NCI-H510A treated with DMSO at 0.1 percent for 48 hours (cell line): ENCODE results near the gene PDE4A.
"Not testable (repeated sequence)": the region's sequence is repeated elsewhere in the genome, so short reads cannot be mapped to it uniquely, and the experiment has no call there.

Source experiments
- DNase-seq: peaks from one replicate; lab custom pipeline; 2025; lab: John Stamatoyannopoulos, UW

The PDE4A gene

DNA sequence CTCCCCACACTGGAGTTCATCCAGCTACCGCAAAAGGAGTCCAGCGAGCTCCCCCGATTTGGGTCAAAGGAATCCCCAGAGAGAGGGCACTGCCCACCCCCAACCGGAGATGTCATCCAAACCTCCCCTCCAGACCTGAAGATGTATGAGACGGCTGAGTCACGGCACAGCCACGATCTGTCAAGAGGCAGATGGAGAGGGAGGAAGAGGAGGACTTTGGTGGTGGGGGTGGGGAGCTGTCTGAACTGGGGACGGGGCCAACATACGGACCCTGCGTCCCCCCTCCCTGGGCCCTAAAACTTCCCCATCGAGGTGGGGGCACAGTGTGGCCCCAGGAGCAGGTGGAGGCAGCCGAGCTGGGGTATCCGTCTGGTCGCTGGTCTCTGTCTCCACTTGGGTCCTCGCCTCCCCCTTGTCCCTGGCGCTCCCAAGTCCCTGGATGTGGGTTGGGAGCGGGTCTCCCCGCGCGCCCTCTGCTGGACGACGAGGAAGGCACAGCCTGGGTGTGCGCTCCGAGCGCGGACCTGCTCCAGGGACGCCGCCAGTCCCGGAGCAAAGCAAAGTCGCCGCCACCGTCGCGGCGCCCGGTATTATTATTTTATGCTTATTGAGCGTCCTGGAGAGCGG lies 3.8 kb downstream of the PDE4A start:
- peak; percentile 95 for DNase-seq

DNA sequence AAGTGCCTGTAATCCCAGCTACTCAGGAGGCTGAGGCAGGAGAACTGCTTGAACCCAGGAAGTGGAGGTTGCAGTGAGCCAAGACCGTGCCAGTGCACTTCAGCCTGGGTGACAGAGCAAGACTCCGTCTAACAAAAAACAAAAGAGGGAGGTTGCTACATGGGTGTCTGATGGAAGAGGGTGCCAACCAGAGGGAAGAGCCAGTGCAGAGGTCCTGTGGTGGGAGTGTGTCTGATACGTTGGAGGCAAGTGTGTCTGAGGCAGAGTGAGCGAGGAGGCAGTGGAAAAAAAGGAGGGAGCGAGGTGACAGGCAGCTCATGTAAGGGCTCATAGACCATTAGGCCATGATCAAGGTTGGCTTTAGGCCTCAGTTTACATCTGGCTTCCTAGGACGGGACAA lies 6.8 kb downstream of the PDE4A start:
- DNase-seq = no peak

DNA sequence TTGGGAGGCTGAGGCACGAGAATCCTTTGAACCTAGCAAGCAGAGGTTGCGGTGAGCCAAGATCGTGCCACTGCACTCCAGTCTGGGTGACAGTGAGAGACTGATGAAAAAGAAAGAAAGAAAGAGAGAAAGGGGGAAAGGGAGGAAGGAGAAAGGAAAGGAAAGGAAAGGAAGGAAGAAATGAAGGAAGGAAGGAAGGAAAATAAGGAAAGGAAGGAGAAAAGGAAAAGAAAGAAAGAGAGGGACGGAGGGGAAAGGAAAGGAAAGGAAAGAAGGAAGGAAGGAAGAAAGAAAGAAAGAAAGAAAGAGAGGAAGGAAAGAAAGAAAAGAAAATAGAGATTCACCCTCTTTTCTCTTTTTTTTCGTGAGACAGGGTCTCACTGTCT lies 8.7 kb downstream of the PDE4A start:
- DNase-seq = no peak

DNA sequence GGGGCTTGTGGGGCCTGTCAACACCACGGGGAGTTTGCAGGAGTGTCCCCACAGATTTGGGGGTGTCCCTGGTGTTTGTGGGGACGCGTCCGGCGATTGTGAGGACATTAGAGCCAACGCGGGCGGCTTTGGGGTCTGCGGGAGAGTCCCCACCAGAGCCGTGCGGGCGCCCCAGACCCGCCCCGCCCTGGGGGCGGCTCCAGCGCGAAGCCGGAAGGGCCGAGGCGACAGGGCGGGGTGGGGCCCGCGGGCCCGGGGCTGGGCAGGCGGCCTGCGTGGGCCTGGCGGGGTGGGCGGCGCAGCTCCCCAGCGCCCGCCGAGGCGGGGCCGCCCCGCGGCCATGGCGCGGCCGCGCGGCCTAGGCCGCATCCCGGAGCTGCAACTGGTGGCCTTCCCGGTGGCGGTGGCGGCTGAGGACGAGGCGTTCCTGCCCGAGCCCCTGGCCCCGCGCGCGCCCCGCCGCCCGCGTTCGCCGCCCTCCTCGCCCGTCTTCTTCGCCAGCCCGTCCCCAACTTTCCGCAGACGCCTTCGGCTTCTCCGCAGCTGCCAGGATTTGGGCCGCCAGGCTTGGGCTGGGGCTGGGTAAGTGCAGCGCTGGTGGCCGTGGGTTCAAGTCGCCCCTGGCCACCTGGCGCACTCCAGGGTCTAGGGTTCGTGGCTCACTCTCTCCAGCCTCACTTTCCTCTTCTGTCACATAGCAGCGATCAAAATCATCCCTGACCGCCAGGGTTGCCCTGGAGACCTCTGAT lies 10.3 kb downstream of the PDE4A start:
- DNase-seq = no peak

DNA sequence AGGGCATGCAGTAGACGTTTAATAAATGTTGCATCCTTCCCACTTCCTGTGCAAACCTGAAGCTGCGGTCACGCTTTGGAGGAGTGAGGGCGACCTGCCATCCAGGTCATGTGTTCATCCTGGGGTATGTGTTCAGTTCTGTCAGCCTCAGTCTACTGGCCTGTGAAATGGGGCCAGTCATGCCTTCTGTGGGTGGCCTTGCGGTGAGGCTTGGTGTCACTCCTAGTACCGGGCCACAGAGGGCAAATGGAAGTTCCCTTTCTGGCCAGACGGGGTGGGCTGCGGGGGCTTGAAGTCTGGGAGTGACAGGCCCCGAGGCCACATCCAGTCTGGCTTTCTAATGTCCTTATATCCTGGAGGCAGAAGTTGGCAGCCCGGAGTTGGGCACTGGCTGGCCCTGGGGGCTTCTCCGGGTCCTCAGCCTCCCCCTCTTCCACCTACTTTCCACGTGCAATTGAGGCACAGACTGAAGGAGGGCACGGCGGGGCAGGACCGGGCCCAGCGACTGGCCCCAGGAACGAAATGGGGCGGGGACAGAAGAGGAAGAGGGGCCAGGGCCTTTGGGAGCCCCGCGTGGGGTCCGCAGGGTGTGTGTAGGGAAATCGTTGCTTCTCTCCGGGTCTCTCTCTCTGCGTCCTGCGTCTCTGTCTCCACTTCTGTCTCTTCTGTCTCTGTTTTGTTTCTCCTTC lies 11.1 kb downstream of the PDE4A start:
- no peak for DNase-seq

DNA sequence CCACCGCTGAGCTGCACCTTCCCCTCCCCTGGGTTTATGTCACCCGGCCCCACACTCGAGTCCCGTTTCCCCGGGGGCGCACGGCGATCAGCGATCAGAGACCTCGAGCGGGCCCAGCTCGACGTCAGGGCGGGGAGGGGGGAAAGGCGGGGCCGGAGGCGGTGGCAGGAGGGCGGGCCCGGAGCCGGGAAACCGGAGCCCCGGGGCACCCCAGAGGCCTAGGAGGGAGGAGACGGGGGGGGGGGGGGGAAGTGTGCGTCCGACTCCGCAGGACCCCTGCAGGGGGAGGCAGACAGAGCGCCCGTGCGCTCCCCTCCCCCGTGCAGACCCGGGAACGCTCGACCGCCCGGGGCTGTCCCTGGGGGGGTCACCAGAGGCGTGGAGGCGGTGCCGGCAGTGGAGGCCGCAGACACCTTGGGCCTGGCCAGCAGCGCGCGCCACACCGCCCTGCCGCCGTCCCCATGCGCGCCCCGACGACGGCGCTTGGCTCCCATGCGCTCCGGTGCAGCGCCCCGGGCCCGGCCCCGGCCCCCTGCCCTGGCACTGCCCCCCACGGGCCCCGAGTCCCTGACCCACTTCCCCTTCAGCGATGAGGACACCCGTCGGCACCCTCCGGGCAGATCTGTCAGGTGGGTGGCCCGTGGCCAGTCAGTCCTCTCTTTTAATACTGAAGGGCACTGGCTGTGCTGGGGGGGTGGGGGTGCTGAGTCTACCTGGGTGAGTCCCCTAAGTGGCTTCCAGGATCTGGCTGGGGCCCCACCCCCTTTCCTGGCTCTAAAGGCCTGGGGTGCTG lies 11.8 kb downstream of the PDE4A start:
- DNase-seq = peak; percentile 43

DNA sequence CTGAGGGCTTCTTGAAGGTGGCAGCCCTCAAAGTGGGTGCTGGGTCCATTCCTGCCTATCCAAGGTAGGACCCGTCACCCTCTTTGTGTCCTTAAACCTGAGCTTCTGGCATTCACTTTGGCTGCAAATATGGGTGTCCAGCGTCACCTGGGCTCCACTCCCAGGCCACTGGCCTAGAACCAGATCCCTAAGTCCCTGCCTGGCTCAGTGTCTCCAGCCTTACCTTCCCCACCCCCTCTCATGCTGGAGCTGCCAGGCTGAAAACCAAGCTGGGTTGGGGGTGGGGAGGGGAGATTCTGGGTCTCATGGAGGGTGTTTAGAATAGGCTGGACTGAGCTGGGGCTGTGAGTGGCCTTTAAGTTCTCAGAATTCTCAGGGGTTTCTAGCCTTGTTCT lies 12.4 kb downstream of the PDE4A start:
- no peak for DNase-seq

DNA sequence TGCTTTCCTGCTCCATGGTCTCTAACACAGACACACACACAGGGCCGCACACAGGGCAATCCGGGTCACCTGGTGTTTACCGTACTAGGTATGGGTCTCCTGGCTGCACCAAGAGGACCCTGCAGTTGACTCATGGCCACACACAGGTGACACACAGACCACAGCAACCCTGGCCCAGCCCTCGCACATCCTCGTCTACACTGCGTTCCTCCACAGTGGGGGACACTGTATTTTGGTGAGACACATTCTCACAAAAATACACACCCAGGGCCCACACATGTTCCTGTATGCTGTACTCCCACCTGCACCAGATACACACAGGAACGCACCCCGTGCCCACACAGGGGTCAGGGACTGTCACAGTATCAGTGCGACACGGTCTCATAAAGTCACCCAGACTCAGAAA lies 12.8 kb downstream of the PDE4A start:
- DNase-seq = no peak

DNA sequence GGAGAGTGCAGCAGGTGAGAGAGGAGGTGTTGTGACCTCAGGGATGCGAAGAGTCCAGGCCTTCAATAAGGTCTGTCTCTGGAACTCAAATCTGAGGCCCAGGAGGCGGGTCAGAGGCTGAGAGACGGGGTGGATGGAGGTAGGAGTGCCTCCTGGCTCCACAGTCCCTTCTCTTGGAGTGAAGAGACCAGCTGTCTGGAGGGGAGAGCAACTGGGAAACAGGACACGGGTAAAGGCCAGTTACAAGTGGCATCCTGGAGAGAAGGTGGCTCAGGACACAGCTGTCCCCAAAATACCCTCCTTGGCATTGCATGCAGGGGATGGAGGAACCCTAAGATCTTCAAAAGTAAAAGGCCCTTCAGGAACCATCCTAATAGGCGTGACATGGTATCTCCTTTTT lies 19.2 kb downstream of the PDE4A start:
- DNase-seq = no peak

DNA sequence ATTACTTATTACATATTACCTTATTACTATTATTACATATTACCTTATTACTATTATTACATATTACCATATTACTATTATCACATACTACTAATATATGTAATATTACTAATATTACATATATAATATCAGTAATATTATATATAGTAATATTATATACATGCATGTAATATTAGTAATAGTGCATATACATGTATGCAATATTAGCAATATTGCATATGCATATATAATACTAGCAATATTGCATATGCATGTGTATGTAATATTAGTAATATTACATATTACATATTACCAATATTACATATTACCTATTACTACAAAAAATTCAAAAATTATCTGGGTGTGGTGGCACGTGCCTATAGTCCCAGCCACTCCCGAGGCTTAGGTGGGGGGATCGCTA lies 22.4 kb downstream of the PDE4A start:
- DNase-seq = no peak

DNA sequence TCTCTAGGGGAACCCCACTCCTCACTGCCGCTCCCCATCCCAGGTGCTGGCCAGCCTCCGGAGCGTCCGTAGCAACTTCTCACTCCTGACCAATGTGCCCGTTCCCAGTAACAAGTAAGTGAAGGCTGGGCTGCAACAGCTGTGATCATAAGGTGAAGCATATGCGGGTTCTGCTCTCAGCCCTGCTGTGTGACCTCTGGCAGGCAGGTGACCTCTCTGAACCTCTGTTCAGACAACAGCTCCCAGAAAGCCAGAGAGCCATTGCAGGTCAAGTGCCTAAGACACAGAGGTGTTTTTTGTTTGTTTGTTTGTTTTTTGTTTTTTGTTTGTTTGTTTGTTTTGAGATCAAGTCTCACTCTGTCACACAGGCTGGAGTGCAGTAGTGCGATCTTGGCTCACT lies 28.7 kb downstream of the PDE4A start:
- no peak for DNase-seq

DNA sequence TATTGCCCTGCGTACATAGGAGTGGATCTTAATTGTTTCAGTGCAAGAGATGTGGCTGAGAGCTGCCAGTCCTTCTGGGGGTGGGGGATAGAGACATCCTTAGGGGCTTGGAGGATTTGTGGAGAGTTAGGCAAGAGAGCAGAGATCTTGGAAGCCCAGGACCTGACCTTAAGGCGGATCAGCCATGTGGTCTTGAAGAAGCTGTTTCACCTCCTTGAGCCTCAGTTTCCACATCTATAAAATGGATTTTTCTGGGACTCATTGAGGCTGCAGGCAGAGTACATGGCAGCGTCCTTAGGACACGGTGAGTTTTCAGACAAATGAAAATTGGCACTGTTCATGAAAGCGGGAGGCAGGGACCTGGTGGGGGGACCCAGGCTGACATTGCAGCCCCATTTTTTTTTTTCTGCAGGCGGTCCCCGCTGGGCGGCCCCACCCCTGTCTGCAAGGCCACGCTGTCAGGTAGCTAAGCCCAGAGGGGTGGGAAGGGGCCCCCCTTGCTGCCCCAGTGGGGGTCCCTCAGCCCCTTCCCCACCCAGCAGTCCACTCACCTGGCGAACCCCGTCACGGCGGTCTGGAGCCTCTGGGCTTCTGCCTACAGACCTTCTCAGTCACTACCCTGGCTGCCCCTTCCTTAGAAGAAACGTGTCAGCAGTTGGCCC lies 30.0 kb downstream of the PDE4A start:
- no peak for DNase-seq

DNA sequence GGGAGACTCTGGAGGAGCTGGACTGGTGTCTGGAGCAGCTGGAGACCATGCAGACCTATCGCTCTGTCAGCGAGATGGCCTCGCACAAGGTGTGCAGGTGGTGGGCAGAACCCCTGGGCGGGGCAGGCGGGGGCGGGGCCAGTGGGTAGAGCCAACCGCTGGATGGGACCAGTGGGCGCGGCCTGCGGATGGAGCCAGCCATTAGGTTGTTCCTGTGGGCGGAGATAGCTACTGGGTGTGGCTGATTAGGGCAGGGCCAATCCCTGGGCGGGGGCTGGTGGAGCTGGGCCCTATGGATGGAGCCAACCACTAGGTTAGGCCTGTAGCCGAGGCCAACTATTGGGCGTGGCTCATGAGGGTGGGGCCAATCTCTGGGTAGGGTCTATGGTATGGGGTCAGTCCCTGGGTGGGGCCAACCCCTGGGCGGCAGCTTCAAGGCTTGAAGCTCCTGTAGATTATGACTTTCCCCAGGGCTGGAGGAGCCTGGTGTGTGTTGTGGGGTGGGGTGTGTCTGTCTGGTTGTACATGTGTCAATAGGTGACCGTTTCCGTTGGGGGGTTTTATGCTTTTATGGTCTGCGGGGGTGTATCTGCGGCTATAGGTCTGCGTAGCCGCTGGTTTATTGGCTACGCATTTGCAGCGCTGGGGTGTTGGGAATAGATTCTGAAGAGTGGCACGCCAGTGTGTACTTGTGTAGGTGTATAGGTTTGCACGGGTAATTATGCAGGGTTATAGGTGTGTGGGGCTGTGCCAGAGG lies 30.7 kb downstream of the PDE4A start:
- no peak for DNase-seq

DNA sequence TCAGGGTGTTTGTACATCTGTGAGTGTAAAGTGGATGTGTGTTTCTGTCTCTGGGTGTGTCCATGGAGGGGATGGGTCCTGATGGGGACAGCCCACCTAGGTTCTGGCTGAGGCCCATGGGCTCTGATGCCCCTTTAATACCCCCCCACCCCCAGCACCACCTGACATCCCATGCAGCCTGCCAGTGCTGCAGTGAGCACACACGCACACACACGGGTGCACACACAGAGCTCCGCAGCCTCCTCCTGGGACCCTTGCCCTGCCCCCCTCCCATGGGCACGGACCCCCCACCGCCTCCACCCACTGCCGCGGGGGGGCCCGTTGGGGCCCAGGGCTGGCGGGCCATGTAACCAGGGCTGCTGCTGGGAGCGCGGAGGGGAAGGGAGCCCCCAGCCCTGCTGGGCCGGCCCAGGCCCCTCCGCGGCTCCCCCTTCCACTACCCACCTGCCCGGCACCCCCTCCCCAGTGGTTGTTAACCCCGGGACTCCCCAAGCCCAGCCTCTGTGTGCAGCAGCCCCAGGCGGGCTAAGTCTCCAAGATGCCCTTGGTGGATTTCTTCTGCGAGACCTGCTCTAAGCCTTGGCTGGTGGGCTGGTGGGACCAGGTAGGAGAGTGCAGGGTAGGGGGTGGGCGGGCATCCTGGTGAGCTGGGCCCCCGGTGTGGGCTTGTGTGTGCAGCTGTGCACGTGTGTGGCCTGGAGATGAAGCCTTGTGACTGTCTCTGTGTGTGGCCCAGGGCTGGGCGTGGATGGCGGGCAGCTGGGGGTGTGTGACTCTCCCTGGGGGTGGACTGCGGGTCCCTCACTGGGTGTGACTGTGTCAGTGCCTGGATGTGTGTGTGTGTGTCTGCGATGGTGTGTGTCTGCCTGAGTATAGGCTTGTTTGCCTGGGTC lies 32.6 kb downstream of the PDE4A start:
- no peak for DNase-seq

DNA sequence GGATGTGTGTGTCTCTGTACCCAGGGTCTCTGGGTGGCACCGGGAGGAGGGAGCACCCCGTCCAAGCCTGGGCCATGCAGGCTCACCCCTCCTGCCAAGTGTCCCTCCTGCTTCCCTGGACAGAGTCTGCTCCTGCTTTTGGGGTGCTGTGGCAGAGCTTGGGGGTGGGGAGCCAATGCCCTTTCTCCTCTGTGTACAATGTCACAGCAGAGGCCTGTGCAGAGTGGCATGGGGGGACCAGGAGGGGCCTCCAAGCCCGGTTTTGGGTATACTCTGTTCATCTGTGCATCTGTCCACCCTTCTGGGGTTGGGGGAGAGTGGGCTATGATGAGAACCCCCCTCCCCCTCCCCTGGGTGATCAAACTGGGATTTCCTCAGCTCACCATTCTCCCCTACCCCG lies 33.5 kb downstream of the PDE4A start:
- DNase-seq = no peak

DNA sequence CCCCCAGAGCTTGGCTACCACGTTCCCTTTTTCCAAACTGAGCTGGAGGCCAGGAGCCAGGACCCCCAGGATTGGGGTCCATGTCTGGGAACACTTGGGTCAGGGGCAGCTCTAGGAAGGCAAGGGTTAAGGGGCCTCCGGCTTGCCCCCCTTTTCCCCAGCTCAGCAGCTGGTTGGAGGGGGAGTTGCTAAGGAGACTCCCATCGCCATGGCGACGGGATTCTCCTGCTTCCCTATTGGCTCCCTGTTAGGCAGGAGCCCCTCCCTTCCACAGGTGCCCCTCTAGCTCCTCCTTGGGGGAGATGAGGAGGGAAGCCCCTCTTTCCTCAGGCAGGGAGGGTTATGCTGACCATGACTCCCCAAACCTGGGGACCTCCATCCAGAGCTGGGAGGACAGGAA lies 33.9 kb downstream of the PDE4A start:
- no peak for DNase-seq

DNA sequence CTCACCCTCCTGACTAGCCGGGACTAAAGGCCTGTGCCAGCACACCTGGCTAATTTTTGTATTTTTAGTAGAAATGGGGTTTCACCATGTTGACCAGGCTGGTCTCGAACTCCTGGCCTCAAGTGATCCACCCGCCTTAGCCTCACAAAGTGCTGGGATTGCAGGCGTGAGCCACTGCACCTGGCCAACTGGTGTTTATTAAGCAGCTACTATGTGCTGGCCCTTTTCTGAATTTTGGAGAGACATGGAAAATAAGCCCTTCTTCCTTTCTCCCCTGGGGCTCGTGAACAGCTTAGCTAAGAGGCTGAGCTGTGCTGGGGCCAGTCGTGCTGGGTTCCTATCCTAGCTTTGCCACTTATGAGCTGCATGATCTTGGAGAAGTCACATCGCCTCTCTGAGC lies 38.4 kb downstream of the PDE4A start:
- not testable (repeated sequence) for DNase-seq

DNA sequence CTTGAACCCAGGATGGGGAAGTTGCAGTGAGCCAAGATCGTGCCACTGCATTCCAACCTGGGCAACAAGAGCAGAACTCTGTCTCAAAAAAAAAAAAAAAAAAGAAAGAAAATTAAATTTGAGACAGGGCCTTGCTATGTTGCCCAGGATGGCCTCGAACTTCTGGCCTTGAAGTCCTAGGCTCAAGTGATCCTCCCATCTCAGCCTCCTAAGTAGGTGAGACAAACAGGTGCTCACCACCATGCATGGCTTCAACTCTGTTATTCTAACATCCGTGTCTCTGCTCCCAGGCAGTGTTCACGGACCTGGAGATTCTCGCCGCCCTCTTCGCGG lies 40.3 kb downstream of the PDE4A start:
- DNase-seq = no peak

DNA sequence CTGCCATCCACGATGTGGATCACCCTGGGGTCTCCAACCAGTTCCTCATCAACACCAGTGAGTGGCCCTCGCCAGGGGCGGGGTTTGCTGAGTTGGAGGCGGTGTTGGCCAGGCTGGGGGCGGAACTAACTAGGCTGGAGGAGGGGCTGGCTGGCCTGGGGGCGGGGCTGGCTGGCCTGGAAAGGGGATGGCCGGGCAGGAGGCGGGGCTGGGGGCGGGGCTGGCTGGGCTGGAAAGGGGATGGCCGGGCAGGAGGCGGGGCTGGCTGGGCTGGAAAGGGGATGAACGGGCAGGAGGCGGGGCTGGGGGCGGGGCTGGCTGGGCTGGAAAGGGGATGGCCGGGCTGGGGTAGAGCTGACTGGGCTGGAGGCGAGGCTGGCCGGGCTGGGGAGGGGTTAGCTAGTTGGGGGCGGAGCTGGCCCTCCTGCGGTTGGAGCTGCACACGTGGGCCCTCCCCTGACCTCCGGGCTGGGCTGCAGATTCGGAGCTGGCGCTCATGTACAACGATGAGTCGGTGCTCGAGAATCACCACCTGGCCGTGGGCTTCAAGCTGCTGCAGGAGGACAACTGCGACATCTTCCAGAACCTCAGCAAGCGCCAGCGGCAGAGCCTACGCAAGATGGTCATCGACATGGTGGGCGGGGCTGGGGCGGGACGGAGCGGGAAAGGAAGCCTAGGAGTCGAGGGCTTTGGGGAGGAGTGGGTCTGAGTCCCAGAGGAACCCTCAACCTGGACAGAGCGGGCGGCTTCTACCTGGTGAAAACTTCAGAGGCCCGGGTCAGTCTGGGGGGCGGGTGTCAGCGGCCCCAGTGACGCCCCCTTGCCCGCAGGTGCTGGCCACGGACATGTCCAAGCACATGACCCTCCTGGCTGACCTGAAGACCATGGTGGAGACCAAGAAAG lies 41.0 kb downstream of the PDE4A start:
- DNase-seq = no peak
